Measurements from ENCODE around the gene ANKMY1.

DNA sequence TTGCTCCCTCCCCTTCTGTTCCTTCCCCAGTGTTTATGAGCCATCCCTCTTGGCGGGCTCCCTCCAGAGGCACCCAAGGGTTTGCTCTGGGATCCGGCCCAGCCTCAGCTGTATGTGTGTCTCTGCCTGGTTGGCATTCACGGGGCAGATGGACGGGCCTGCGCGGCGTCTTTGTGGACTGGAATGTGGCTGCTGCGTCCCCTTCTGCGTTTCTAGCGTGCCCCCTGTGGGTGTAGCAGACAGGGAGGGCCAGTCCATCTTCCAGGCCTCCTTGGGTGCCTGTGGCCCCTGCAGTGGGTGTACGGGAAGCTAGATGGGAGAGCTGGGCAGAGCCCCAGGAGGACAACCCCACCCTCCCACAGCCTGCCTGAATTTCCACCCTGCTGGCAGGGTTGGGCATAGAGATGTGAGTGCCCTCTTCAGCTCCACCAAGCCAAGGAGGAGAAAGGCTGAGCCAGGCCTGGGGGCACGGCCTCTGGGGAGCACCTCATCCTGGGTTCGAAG, 106.6 kb downstream of the ANKMY1 start:
- TF ChIP-seq, protein P1, sequence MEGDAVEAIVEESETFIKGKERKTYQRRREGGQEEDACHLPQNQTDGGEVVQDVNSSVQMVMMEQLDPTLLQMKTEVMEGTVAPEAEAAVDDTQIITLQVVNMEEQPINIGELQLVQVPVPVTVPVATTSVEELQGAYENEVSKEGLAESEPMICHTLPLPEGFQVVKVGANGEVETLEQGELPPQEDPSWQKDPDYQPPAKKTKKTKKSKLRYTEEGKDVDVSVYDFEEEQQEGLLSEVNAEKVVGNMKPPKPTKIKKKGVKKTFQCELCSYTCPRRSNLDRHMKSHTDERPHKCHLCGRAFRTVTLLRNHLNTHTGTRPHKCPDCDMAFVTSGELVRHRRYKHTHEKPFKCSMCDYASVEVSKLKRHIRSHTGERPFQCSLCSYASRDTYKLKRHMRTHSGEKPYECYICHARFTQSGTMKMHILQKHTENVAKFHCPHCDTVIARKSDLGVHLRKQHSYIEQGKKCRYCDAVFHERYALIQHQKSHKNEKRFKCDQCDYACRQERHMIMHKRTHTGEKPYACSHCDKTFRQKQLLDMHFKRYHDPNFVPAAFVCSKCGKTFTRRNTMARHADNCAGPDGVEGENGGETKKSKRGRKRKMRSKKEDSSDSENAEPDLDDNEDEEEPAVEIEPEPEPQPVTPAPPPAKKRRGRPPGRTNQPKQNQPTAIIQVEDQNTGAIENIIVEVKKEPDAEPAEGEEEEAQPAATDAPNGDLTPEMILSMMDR (conservative IDR thresholded peaks at IDR 0.05; ENCODE audit: low read length), result no peak
- no peak for TF ChIP-seq EZH2phosphoT487 (IDR thresholded peaks at IDR 0.05; ENCODE audit: borderline replicate concordance)
